Keratinocyte (primary cell): Measurements from ENCODE around the gene OTOG. TPM values are rescaled to one million over a fixed set of nuclear protein-coding genes. Genes with fewer than 3 reads are reported as not detected.

Experiments
- DNase-seq: peaks from one replicate; pipeline ENCODE4 v3.0.0-alpha.2; 2011; ENCODE audit warnings: low read depth, missing footprints, low spot score
- FAIRE-seq: peaks from 2 replicates; lab custom pipeline; 2011; peaks lifted over from hg19 to GRCh38; lab: Jason Lieb, UNC
- H2AFZ ChIP-seq: 2 replicates; pipeline ENCODE4 v1.6.0; 2012; ENCODE audit warnings: low read length, control low read depth, inconsistent platforms; ENCODE audit not compliant: control insufficient read depth
- H3K27ac ChIP-seq: 2 replicates; pipeline ENCODE4 v1.5.1; 2011; ENCODE audit warnings: low read length; ENCODE audit not compliant: control insufficient read depth, insufficient read depth
- H3K27me3 ChIP-seq: 3 replicates; pipeline ENCODE4 v1.6.0; 2011; ENCODE audit warnings: low read length; ENCODE audit not compliant: control insufficient read depth, insufficient read depth; ENCODE audit errors: extremely low read depth
- H3K36me3 ChIP-seq, 2 experiments: 2 replicates in 1 of 2; 3 replicates in 1 of 2; pipeline ENCODE4 v1.5.1; 2011; ENCODE audit warnings: low read length in 2 of 2, mild to moderate bottlenecking in 1 of 2; ENCODE audit not compliant: control insufficient read depth in 2 of 2, insufficient read depth in 2 of 2; ENCODE audit errors: extremely low read depth in 1 of 2
- H3K4me1 ChIP-seq: 3 replicates; pipeline ENCODE4 v1.5.1; 2011; ENCODE audit warnings: low read length; ENCODE audit not compliant: control insufficient read depth, insufficient read depth; ENCODE audit errors: extremely low read depth
- H3K4me2 ChIP-seq: 3 replicates; pipeline ENCODE4 v1.6.0; 2011; ENCODE audit warnings: low read depth, low read length; ENCODE audit not compliant: control insufficient read depth, insufficient read depth; ENCODE audit errors: extremely low read depth
- H3K4me3 ChIP-seq, 3 experiments: fragments of 200-600 bp in 1 of 3; sonication (generic) in 1 of 3; 2 replicates in 2 of 3; 3 replicates in 1 of 3; pipeline ENCODE4 v1.5.1; 2011 to 2016; ENCODE audit warnings: low read length in 3 of 3, mild to moderate bottlenecking in 3 of 3, control low read depth in 2 of 3, inconsistent platforms in 1 of 3, low read depth in 1 of 3, mixed read lengths in 1 of 3, mixed run types in 1 of 3, moderate library complexity in 1 of 3; ENCODE audit not compliant: control insufficient read depth in 2 of 3, insufficient read depth in 2 of 3; ENCODE audit errors: extremely low read depth in 1 of 3
- H3K79me2 ChIP-seq: 2 replicates; pipeline ENCODE4 v1.6.0; 2012; ENCODE audit warnings: low read length; ENCODE audit not compliant: control insufficient read depth, insufficient read depth
- H3K9ac ChIP-seq: 3 replicates; pipeline ENCODE4 v1.6.0; 2011; ENCODE audit warnings: low read length; ENCODE audit not compliant: control insufficient read depth, insufficient read depth; ENCODE audit errors: extremely low read depth
- H3K9me1 ChIP-seq: 3 replicates; pipeline ENCODE4 v1.6.0; 2011; ENCODE audit warnings: low read length; ENCODE audit not compliant: control insufficient read depth, insufficient read depth; ENCODE audit errors: extremely low read depth
- H3K9me3 ChIP-seq: 2 replicates; pipeline ENCODE4 v1.5.1; 2012; ENCODE audit warnings: low read depth, low read length; ENCODE audit not compliant: control insufficient read depth
- H4K20me1 ChIP-seq: 3 replicates; pipeline ENCODE4 v1.6.0; 2011; ENCODE audit warnings: low read length; ENCODE audit not compliant: control insufficient read depth, insufficient read depth; ENCODE audit errors: extremely low read depth
- CTCF ChIP-seq, 3 experiments: IDR thresholded peaks in 1 of 3; conservative IDR thresholded peaks in 1 of 3; optimal IDR thresholded peaks in 1 of 3; 2 replicates in 2 of 3; 3 replicates in 1 of 3; pipeline versions ENCODE3 to v1.5.1; 2011; ENCODE audit warnings: low read length in 3 of 3, mild to moderate bottlenecking in 3 of 3, moderate library complexity in 2 of 3, control low read depth in 1 of 3, inconsistent platforms in 1 of 3; ENCODE audit not compliant: insufficient read depth in 2 of 3; ENCODE audit errors: extremely low read depth in 1 of 3
- EZH2 ChIP-seq: IDR thresholded peaks from one replicate; pipeline ENCODE4 v1.6.1; 2012; ENCODE audit warnings: inconsistent platforms, mild to moderate bottlenecking, low read length, moderate library complexity
- dilution Hi-C: fragments of 300-500 bp; cut with MboI; formaldehyde crosslinking; loops from one replicate; pipeline ENCODE4 v1.7.0; 2020; ENCODE audit warnings: low sequenced_read_pairs; ENCODE audit not compliant: extremely low pct_ligation_motif_present
- polyA plus RNA-seq, 5 experiments: library from polyadenylated mRNA; depleted of rRNA in 3 of 5; stranded (reverse) in 3 of 5; stranded (forward) in 1 of 5; unstranded in 1 of 5; fragments of >200 nt; gene quantifications; 1 replicate in 1 of 5; 2 replicates in 3 of 5; 3 replicates in 1 of 5; pipeline versions ENCODE4 v1.2.1 to v1.2.3, GENCODE V29; 2011 to 2012; ENCODE audit warnings: missing spikeins in 2 of 5, low read depth in 1 of 5, low replicate concordance in 1 of 5

OTOG gene
- polyA plus RNA-seq, 1 donor (not counting 4 experiments of a cell fraction or from before 2014, with no cell fraction given) = not detected

GRCh38 chr11:17604915-17605233 lies 57.8 kb downstream of the OTOG start:
- Histone ChIP-seq H3K9me3 (no peaks in the 10 kb centered on the region), H3K4me1 (no peaks in the 10 kb centered on the region), H4K20me1 (no peaks in the 10 kb centered on the region), H3K4me3 (no peak overlapping the region), H3K4me2 (no peak overlapping the region), H3K9me1 (no peaks in the 10 kb centered on the region), H2AFZ (no peak overlapping the region), H3K27ac (no peak overlapping the region), H3K9ac (no peak overlapping the region), H3K36me3 (no peaks in the 10 kb centered on the region), H3K79me2 (no peaks in the 10 kb centered on the region), H3K27me3 (peaks cover 11% of the 10 kb centered on the region)
- DNase-seq = no peak
- dilution Hi-C loops = no loop called here
- no peak for FAIRE-seq
- TF ChIP-seq EZH2 (no peak), CTCF (optimal IDR thresholded peaks at IDR 0.05 in 1 of 3, IDR thresholded peaks at IDR 0.05 in 1 of 3, conservative IDR thresholded peaks at IDR 0.05 in 1 of 3; ENCODE audit: extremely low read depth in 1 of 3, insufficient read depth in 2 of 3, low read length in 3 of 3) (no peak)

DNA sequence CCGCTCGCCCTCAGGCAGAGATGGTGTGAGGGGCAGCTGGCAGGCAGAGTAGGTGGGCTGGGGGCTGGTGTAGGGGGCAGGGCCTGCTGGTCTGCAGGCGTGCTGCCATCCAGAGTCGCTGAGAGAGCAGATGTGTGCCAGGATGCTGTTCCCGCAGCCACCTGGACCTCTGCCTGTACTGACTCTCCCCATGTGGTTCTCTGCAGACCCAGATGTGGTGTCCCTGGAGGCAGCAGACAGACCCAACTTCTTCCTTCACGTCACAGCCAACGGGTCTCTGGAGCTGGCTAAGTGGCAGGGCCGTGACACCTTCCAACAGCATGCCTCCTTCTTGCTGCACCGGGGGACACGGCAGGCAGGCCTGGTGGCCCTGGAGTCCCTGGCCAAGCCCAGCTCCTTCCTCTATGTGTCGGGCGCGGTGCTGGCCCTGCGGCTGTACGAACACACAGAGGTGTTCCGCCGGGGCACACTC lies 58.6 kb downstream of the OTOG start:
- Histone ChIP-seq H2AFZ (no peak overlapping the region), H3K4me2 (no peak overlapping the region), H3K9me1 (no peaks in the 10 kb centered on the region), H3K79me2 (no peaks in the 10 kb centered on the region), H3K27ac (no peak overlapping the region), H3K36me3 (no peaks in the 10 kb centered on the region), H3K9me3 (no peaks in the 10 kb centered on the region), H3K4me1 (no peaks in the 10 kb centered on the region), H3K4me3 (no peak overlapping the region), H3K27me3 (peaks cover 11% of the 10 kb centered on the region), H3K9ac (no peak overlapping the region), H4K20me1 (no peaks in the 10 kb centered on the region)
- FAIRE-seq (no peak), DNase-seq (no peak)
- dilution Hi-C loops = no loop called here
- TF ChIP-seq EZH2 = no peak
- TF ChIP-seq CTCF (optimal IDR thresholded peaks at IDR 0.05 in 1 of 3, IDR thresholded peaks at IDR 0.05 in 1 of 3, conservative IDR thresholded peaks at IDR 0.05 in 1 of 3; ENCODE audit: extremely low read depth in 1 of 3, insufficient read depth in 2 of 3, low read length in 3 of 3) = no peak
